ENCODE measurements around the gene CRIP1. TPM values are rescaled to one million over a fixed set of nuclear protein-coding genes. Genes with fewer than 3 reads are reported as not detected.

CRIP1 gene
- polyA plus RNA-seq, 1 experiment = 0.90 TPM

GRCh38 chr14:105444859-105445258 is 41.8 kb upstream of the CRIP1 start:
- Histone ChIP-seq H3K27me3 (ENCODE audit: control insufficient read depth, insufficient read depth, low read length) (no peaks in the 10 kb centered on the region), H3K4me3 (ENCODE audit: low read depth, low read length) (no peak overlapping the region), H3K36me3 (ENCODE audit: control insufficient read depth, insufficient read depth, low read length) (peaks cover 15% of the 10 kb centered on the region)
- no peak for DNase-seq (ENCODE audit: low read depth)
- ChIA-PET CTCF (interaction anchor here (0.8 kb wide), 1 partner anchor 45 kb away, joined by 3 read pairs; no protein-coding TSS in a partner anchor), POLR2A (no interaction called here)
- TF ChIP-seq, protein P1, sequence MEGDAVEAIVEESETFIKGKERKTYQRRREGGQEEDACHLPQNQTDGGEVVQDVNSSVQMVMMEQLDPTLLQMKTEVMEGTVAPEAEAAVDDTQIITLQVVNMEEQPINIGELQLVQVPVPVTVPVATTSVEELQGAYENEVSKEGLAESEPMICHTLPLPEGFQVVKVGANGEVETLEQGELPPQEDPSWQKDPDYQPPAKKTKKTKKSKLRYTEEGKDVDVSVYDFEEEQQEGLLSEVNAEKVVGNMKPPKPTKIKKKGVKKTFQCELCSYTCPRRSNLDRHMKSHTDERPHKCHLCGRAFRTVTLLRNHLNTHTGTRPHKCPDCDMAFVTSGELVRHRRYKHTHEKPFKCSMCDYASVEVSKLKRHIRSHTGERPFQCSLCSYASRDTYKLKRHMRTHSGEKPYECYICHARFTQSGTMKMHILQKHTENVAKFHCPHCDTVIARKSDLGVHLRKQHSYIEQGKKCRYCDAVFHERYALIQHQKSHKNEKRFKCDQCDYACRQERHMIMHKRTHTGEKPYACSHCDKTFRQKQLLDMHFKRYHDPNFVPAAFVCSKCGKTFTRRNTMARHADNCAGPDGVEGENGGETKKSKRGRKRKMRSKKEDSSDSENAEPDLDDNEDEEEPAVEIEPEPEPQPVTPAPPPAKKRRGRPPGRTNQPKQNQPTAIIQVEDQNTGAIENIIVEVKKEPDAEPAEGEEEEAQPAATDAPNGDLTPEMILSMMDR (IDR thresholded peaks at IDR 0.05; ENCODE audit: insufficient read depth, low read depth, low read length) = no peak

DNA sequence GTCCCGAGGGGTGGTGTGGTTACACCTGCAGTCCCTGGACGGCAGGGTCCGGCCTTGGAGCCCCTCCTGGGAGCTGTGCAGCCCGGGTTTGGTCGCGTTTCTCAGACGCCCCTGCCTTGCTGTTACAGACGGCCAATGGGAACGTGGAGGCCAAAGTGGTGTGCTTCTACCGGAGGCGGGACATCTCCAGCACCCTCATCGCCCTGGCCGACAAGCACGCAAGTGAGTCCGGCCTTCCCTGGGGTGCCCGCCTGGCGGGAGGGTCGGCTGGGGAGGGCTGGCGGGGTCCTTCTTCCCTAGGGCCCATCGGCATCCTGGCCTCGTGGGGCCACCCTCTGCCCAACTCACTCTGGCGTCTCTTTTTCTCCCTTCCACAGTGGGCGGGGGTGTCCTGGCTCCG is 41.4 kb upstream of the CRIP1 start:
- TF ChIP-seq, protein P1 (IDR thresholded peaks at IDR 0.05; ENCODE audit: insufficient read depth, low read depth, low read length) = no peak
- ChIA-PET CTCF (interaction anchor here (0.8 kb wide), 1 partner anchor 44 kb away, joined by 3 read pairs; no protein-coding TSS in a partner anchor), POLR2A (no interaction called here)
- H3K36me3 ChIP-seq (ENCODE audit: control insufficient read depth, insufficient read depth, low read length) = peaks cover 18% of the 10 kb centered on the region
- no peak for DNase-seq (ENCODE audit: low read depth)
- H3K4me3 ChIP-seq (ENCODE audit: low read depth, low read length) = no peak overlapping the region
- H3K27me3 ChIP-seq (ENCODE audit: control insufficient read depth, insufficient read depth, low read length) = no peaks in the 10 kb centered on the region

- no peaks in the 10 kb centered on the region for H3K27me3 ChIP-seq (ENCODE audit: control insufficient read depth, insufficient read depth, low read length)
- peaks cover 21% of the 10 kb centered on the region for H3K36me3 ChIP-seq (ENCODE audit: control insufficient read depth, insufficient read depth, low read length)
- no peak overlapping the region for H3K4me3 ChIP-seq (ENCODE audit: low read depth, low read length)
- no peak for DNase-seq (ENCODE audit: low read depth)
- CTCF ChIA-PET = interaction anchor here (1.3 kb wide), 1 partner anchor 82 kb away, joined by 3 read pairs; no protein-coding TSS in a partner anchor
- POLR2A ChIA-PET = no interaction called here
- TF ChIP-seq, protein P1 (IDR thresholded peaks at IDR 0.05; ENCODE audit: insufficient read depth, low read depth, low read length) = no peak
These were observed 40.5 kb upstream of the CRIP1 start for GRCh38 chr14:105445901-105446845.

- peaks cover 22% of the 10 kb centered on the region for H3K36me3 ChIP-seq (ENCODE audit: control insufficient read depth, insufficient read depth, low read length)
- ChIA-PET POLR2A (no interaction called here), CTCF (interaction anchor here (1.3 to 2.0 kb wide), 4 partner anchors 12 to 81 kb away, joined by 3 to 8 read pairs (median 5); no protein-coding TSS in a partner anchor)
- H3K27me3 ChIP-seq (ENCODE audit: control insufficient read depth, insufficient read depth, low read length) = no peaks in the 10 kb centered on the region
- DNase-seq (ENCODE audit: low read depth) = no peak
- H3K4me3 ChIP-seq (ENCODE audit: low read depth, low read length) = no peak overlapping the region
- TF ChIP-seq, protein P1 (IDR thresholded peaks at IDR 0.05; ENCODE audit: insufficient read depth, low read depth, low read length) = no peak
These were observed 39.7 kb upstream of the CRIP1 start for GRCh38 chr14:105446971-105447370.

Measured in BJ (cell line).